Bronchial epithelial cell (primary cell): ENCODE measurements around the gene ACAT2. TPM values are rescaled to one million over a fixed set of nuclear protein-coding genes. Genes with fewer than 3 reads are reported as not detected.
"Not testable (repeated sequence)": the region's sequence is repeated elsewhere in the genome, so short reads cannot be mapped to it uniquely, and the experiment has no call there.

ENCODE experiments used
- DNase-seq: peaks from one replicate; pipeline ENCODE4 v3.0.0-alpha.2; 2010; ENCODE audit warnings: low read depth
- FAIRE-seq: peaks from 2 replicates; lab custom pipeline; 2011; peaks lifted over from hg19 to GRCh38; lab: Jason Lieb, UNC
- H3K27me3 ChIP-seq: 2 replicates; pipeline ENCODE4 v1.5.1; 2011; ENCODE audit warnings: low read length; ENCODE audit not compliant: control insufficient read depth, insufficient read depth
- H3K36me3 ChIP-seq: 2 replicates; pipeline ENCODE4 v1.5.1; 2011; ENCODE audit warnings: low read length; ENCODE audit not compliant: control insufficient read depth, insufficient read depth
- H3K4me3 ChIP-seq: 2 replicates; pipeline ENCODE4 v1.5.1; 2011; ENCODE audit warnings: mild to moderate bottlenecking, low read depth, low read length, control low read depth
- CTCF ChIP-seq: IDR thresholded peaks from 2 replicates; pipeline ENCODE4 v1.5.1; 2011; ENCODE audit warnings: mild to moderate bottlenecking, moderate library complexity, low read length, control low read depth, inconsistent platforms; ENCODE audit not compliant: insufficient read depth, severe bottlenecking
- total RNA-seq: library from RNA; depleted of rRNA; stranded (reverse); fragments of >200 nt; gene quantifications from 2 replicates; pipeline ENCODE4 v1.2.1, GENCODE V29; 2014

ACAT2 gene
- total RNA-seq, 1 donor from 2014 or later: 42.9 TPM

DNA sequence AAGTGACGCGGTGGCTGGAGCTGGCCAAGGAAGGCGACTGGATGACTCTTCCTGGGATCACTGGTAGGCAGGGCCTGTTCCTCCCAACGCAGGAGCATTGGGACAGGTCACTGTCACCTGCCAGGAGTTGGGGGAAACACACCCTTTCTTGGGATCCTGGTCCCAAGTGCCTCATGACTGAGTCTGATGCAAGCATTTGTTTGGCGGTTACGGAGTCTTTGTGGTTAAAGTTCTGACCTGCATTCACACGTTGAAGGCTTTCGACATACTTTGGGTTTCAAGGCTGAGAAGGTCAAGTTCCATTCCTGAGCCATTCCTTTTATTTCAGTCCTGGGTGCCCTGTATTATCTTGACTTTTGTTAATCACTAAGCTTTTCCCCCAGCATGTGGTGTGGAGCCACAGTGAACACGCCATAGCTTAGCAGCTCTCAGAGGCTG, 44.2 kb downstream of the ACAT2 start:
- Histone ChIP-seq H3K36me3 (no peaks in the 10 kb centered on the region), H3K4me3 (no peak overlapping the region), H3K27me3 (no peaks in the 10 kb centered on the region)
- no peak for TF ChIP-seq CTCF
- peak; percentile 70 for DNase-seq
- peak; percentile 86 for FAIRE-seq

GRCh38 chr6:159807150-159807858, 45.5 kb downstream of the ACAT2 start:
- Histone ChIP-seq H3K4me3 (no peak overlapping the region), H3K36me3 (no peaks in the 10 kb centered on the region), H3K27me3 (no peaks in the 10 kb centered on the region)
- TF ChIP-seq CTCF: no peak
- FAIRE-seq (peak; percentile 88), DNase-seq (peak; percentile 89)

DNA sequence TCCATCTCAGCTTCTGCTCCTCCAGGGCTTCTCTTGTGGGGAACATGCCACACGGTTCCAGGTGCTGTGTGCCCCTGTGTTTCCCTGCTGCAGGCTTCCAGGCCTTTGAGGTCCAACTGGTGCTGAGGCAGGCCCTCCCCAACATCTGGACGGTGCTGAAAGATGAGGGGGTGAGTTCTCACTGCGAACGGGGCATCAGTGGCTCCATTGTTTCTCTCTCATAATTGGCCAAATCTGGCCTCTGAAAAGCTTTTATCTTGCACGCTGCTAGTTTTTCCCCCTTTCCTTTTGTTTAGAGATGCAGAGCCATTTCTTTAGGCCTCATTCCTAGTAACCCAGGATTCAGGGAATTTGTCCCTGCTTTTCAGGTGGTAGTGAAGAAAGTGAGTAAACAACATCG, 46.8 kb downstream of the ACAT2 start:
- no peak for FAIRE-seq
- no peak for TF ChIP-seq CTCF
- no peak overlapping the region for H3K4me3 ChIP-seq
- H3K36me3 ChIP-seq: no peaks in the 10 kb centered on the region
- no peaks in the 10 kb centered on the region for H3K27me3 ChIP-seq
- no peak for DNase-seq

DNA sequence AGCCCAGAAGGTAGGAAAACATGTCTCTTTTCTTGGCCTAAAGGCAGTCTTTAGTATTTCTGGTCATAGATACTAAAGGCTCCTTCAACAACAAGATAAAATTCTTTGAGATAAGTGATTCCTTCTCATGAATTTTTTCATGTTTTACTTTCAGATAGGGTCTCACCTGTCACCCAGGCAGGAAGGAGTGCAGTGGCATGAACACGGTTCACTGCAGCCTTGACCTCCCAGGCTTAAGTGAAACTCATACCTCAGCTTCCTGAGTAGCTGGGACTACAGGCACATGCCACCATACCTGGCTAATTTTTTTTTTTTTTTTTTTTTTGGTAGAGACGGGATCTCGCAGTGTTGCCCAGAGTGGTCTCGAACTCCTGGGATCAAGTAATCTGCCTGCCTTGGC, 47.3 kb downstream of the ACAT2 start:
- H3K4me3 ChIP-seq: no peak overlapping the region
- no peak for DNase-seq
- no peak for FAIRE-seq
- no peaks in the 10 kb centered on the region for H3K36me3 ChIP-seq
- TF ChIP-seq CTCF: no peak
- H3K27me3 ChIP-seq: no peaks in the 10 kb centered on the region

DNA sequence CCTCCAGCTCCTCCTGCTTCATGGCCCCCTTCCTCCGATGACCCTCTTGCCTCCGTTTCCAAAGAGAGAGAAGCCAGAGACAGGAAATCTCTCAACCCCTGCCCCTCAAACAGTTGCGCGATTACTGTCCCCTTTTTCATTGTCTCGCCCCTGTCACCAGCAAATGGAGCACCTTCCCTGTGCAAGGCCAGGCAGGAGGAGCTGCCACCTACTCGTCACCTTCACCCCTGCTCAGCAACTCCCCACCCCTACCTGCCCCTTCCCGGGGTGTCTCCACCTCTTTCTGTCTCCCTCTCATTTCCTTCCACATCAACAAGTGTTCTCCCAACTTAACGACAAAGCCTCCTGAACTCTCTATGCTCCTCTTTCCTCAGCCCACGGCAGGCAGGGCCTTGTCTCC, 51.9 kb downstream of the ACAT2 start:
- TF ChIP-seq CTCF: no peak
- no peaks in the 10 kb centered on the region for H3K36me3 ChIP-seq
- no peak for DNase-seq
- peak; percentile 80 for FAIRE-seq
- no peak overlapping the region for H3K4me3 ChIP-seq
- no peaks in the 10 kb centered on the region for H3K27me3 ChIP-seq

GRCh38 chr6:159815410-159815809, 53.6 kb downstream of the ACAT2 start:
- no peak for DNase-seq
- FAIRE-seq: no peak
- Histone ChIP-seq H3K36me3 (no peaks in the 10 kb centered on the region), H3K27me3 (peaks cover 4% of the 10 kb centered on the region), H3K4me3 (no peak overlapping the region)
- no peak for TF ChIP-seq CTCF

DNA sequence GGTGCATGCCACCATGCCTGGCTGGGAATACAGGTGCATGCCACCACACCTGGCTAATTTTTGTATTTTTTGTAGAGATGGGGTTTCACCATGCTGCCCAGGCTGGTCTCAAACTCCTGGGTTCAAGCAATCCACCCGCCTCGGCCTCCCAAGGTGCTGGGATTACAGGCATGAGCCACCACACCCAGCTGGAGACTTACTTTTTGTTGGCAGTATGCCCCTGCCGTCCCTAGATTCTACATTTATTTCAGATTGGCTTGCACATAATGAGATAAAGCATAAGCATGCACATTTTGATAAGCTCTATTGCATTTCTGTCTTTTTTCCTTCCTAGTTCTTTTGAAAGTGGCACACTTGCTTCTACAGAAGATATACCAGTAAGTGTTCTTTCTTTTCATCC, 54.9 kb downstream of the ACAT2 start:
- H3K27me3 ChIP-seq, H3K36me3 ChIP-seq, FAIRE-seq, H3K4me3 ChIP-seq, DNase-seq: not testable (repeated sequence)
